Activated CD4-positive, alpha-beta T cell treated with anti-CD3 and anti-CD28 coated beads for 24 hours (primary cell): ENCODE measurements around the gene AMIGO1.

Experiments used
- DNase-seq, 2 donors: peaks; one replicate each; pipeline ENCODE4 v3.0.0-alpha.2; 2020; ENCODE audit warnings: low read depth in 2 of 2

Gene AMIGO1

GRCh38 chr1:109454497-109455133, 54.9 kb downstream of the AMIGO1 start:
- no peak for DNase-seq
